ENCODE measurements around the gene FMN2.

- TF ChIP-seq CTCF (IDR thresholded peaks at IDR 0.05; ENCODE audit: low read depth, low read length) (no peak), EZH2phosphoT487 (IDR thresholded peaks at IDR 0.05; ENCODE audit: low read depth) (no peak)
Measured at GRCh38 chr1:240055936-240056335, 35.7 kb upstream of the FMN2 start.
